ENCODE measurements around the gene GPR152.

The GPR152 gene

GRCh38 chr11:67408437-67409200 is 43.9 kb downstream of the GPR152 start:
- no peak overlapping the region for H3K4me3 ChIP-seq (ENCODE audit: low read depth, low read length)
- POLR2A ChIA-PET, result no interaction called here
- no peak for DNase-seq (ENCODE audit: low read depth, low spot score)
- CTCF ChIA-PET, result no interaction called here
- TF ChIP-seq, protein P1, sequence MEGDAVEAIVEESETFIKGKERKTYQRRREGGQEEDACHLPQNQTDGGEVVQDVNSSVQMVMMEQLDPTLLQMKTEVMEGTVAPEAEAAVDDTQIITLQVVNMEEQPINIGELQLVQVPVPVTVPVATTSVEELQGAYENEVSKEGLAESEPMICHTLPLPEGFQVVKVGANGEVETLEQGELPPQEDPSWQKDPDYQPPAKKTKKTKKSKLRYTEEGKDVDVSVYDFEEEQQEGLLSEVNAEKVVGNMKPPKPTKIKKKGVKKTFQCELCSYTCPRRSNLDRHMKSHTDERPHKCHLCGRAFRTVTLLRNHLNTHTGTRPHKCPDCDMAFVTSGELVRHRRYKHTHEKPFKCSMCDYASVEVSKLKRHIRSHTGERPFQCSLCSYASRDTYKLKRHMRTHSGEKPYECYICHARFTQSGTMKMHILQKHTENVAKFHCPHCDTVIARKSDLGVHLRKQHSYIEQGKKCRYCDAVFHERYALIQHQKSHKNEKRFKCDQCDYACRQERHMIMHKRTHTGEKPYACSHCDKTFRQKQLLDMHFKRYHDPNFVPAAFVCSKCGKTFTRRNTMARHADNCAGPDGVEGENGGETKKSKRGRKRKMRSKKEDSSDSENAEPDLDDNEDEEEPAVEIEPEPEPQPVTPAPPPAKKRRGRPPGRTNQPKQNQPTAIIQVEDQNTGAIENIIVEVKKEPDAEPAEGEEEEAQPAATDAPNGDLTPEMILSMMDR (IDR thresholded peaks at IDR 0.05; ENCODE audit: insufficient read depth, low read length, missing control alignments), result no peak

DNA sequence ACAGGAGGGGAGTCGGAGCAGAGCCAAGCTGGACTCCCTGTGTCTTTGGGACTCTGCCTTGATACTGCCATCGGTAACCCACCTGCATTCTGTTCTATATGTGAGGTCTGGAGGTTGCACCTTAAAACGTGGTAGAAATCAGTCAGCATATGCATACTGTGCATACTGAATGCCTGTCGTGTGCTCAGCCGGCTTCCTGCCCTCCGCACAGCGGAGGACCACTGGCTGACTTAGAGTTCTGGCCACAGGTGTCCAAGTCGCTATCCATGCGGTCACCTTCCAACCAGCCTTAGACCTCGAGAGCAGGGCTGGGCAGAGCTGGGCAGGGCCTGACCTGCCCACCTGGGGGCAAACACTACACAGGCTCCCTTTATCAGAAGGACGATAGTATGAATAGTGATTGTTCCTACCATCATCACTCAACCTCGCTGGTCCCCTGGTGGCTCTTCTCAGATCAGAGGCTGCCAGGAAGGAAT is 44.8 kb downstream of the GPR152 start:
- H3K4me3 ChIP-seq (ENCODE audit: low read depth, low read length), result no peak overlapping the region
- TF ChIP-seq, protein P1 (IDR thresholded peaks at IDR 0.05; ENCODE audit: insufficient read depth, low read length, missing control alignments), result no peak
- DNase-seq (ENCODE audit: low read depth, low spot score), result no peak
- CTCF ChIA-PET, result no interaction called here
- POLR2A ChIA-PET, result no interaction called here

GRCh38 chr11:67406969-67407687 is 45.4 kb downstream of the GPR152 start:
- DNase-seq (ENCODE audit: low read depth, low spot score), result no peak
- TF ChIP-seq, protein P1 (IDR thresholded peaks at IDR 0.05; ENCODE audit: insufficient read depth, low read length, missing control alignments), result no peak
- CTCF ChIA-PET, result no interaction called here
- POLR2A ChIA-PET, result interaction anchor here (0.5 to 0.7 kb wide), 2 partner anchors 59 to 90 kb away, joined by 3 to 4 read pairs; no protein-coding TSS in a partner anchor
- no peak overlapping the region for H3K4me3 ChIP-seq (ENCODE audit: low read depth, low read length)

- CTCF ChIA-PET, result no interaction called here
These were observed 46.0 kb downstream of the GPR152 start for GRCh38 chr11:67406420-67406968.

GRCh38 chr11:67405688-67406339 is 46.7 kb downstream of the GPR152 start:
- POLR2A ChIA-PET, result no interaction called here
- H3K4me3 ChIP-seq (ENCODE audit: low read depth, low read length), result no peak overlapping the region
- CTCF ChIA-PET, result no interaction called here
- DNase-seq (ENCODE audit: low read depth, low spot score), result no peak
- TF ChIP-seq, protein P1 (IDR thresholded peaks at IDR 0.05; ENCODE audit: insufficient read depth, low read length, missing control alignments), result no peak

More at GRCh38 chr11:67406420-67406968, 46.0 kb downstream of the GPR152 start:
- TF ChIP-seq, protein P1 (IDR thresholded peaks at IDR 0.05; ENCODE audit: insufficient read depth, low read length, missing control alignments), result no peak
- no peak overlapping the region for H3K4me3 ChIP-seq (ENCODE audit: low read depth, low read length)
- no peak for DNase-seq (ENCODE audit: low read depth, low spot score)
- POLR2A ChIA-PET, result interaction anchor here (0.5 to 0.7 kb wide), 2 partner anchors 59 to 91 kb away, joined by 3 to 4 read pairs; no protein-coding TSS in a partner anchor
